Neural cell (in vitro differentiated cells): ENCODE measurements around the gene SAP30BP. TPM values are rescaled to one million over a fixed set of nuclear protein-coding genes. Genes with fewer than 3 reads are reported as not detected.

ENCODE experiments used
- H2AFZ ChIP-seq: fragments of 200-600, 300-800 bp; sonication (generic), shearing (Covaris generic); 2 replicates; pipeline ENCODE4 v1.6.0; 2014; ENCODE audit warnings: low read depth, mild to moderate bottlenecking, antibody characterized with exemption, low read length, moderate library complexity
- H3F3A ChIP-seq: fragments of 200-600 bp; shearing (Covaris generic); 2 replicates; pipeline ENCODE4 v1.6.1; 2016; ENCODE audit warnings: mild to moderate bottlenecking, moderate library complexity, mixed read lengths, antibody characterized with exemption, low read length; ENCODE audit not compliant: insufficient read depth, poor library complexity, severe bottlenecking
- H3K27ac ChIP-seq: fragments of 200-600, 300-800 bp; sonication (generic), shearing (Covaris generic); 2 replicates; pipeline ENCODE4 v1.5.1; 2014; ENCODE audit warnings: mild to moderate bottlenecking, low read length, moderate library complexity
- H3K27me3 ChIP-seq: fragments of 300-800, 200-600 bp; sonication (generic), shearing (Covaris generic); 2 replicates; pipeline ENCODE4 v1.6.0; 2014; ENCODE audit warnings: mild to moderate bottlenecking, low read depth, low read length, moderate library complexity; ENCODE audit not compliant: insufficient read depth
- H3K36me3 ChIP-seq: fragments of 300-800, 200-600 bp; sonication (generic), shearing (Covaris generic); 2 replicates; pipeline ENCODE4 v1.5.1; 2014; ENCODE audit warnings: mild to moderate bottlenecking, antibody characterized with exemption, low read length, moderate library complexity; ENCODE audit not compliant: insufficient read depth
- H3K4me2 ChIP-seq: fragments of 300-800, 200-600 bp; sonication (generic), shearing (Covaris generic); 2 replicates; pipeline ENCODE4 v1.6.0; 2014; ENCODE audit warnings: mild to moderate bottlenecking, low read length
- H3K4me3 ChIP-seq: fragments of 300-800, 200-600 bp; sonication (generic), shearing (Covaris generic); 2 replicates; pipeline ENCODE4 v1.5.1; 2014; ENCODE audit warnings: mild to moderate bottlenecking, low read length, moderate library complexity
- H3K79me2 ChIP-seq: fragments of 200-600 bp; shearing (Covaris generic); replicated peaks from 2 replicates; pipeline ENCODE4 v1.6.0; 2014; ENCODE audit warnings: mild to moderate bottlenecking, low read length, moderate library complexity; ENCODE audit not compliant: insufficient read depth
- H3K9ac ChIP-seq: fragments of 300-800, 200-600 bp; sonication (generic), shearing (Covaris generic); 2 replicates; pipeline ENCODE4 v1.6.1; 2016; ENCODE audit warnings: mild to moderate bottlenecking, low read length, mixed read lengths
- H3K9me2 ChIP-seq: fragments of 200-600 bp; shearing (Covaris generic); 2 replicates; pipeline ENCODE4 v1.6.1; 2016; ENCODE audit warnings: mild to moderate bottlenecking, low read length, mixed read lengths; ENCODE audit not compliant: insufficient read depth
- H3K9me3 ChIP-seq: fragments of 200-600, 300-800 bp; sonication (generic), shearing (Covaris generic); 2 replicates; pipeline ENCODE4 v1.6.1; 2016; ENCODE audit warnings: mild to moderate bottlenecking, mixed run types, low read length, moderate library complexity, mixed read lengths
- H4K20me1 ChIP-seq: fragments of 200-600 bp; shearing (Covaris generic); 2 replicates; pipeline ENCODE4 v1.6.1; 2016; ENCODE audit warnings: mild to moderate bottlenecking, mixed run types; ENCODE audit not compliant: insufficient read depth
- EP300 ChIP-seq: fragments of 450-650 bp; conservative IDR thresholded peaks from 2 replicates; pipeline ENCODE4 v1.6.1; 2014; ENCODE audit warnings: antibody characterized with exemption, mild to moderate bottlenecking, moderate library complexity; ENCODE audit not compliant: poor library complexity, severe bottlenecking
- EZH2 ChIP-seq: fragments of 200-600, 300-800 bp; shearing (Covaris generic), sonication (generic); IDR thresholded peaks from 2 replicates; pipeline ENCODE4 v1.6.1; 2014; ENCODE audit warnings: antibody characterized with exemption, low read length, borderline replicate concordance, mild to moderate bottlenecking; ENCODE audit not compliant: insufficient read depth, poor library complexity, severe bottlenecking
- MXI1 ChIP-seq: fragments of 450-650 bp; conservative IDR thresholded peaks from 2 replicates; pipeline ENCODE4 v1.6.1; 2014; ENCODE audit warnings: antibody characterized with exemption, mild to moderate bottlenecking; ENCODE audit not compliant: poor library complexity, severe bottlenecking
- POLR2AphosphoS5 ChIP-seq: IDR thresholded peaks from 2 replicates; pipeline ENCODE4 v1.6.1; 2012
- RAD21 ChIP-seq: fragments of 450-650 bp; conservative IDR thresholded peaks from 2 replicates; pipeline ENCODE4 v1.6.1; 2014; ENCODE audit warnings: antibody characterized with exemption, mild to moderate bottlenecking, moderate library complexity
- SMC3 ChIP-seq: fragments of 450-650 bp; conservative IDR thresholded peaks from 2 replicates; pipeline ENCODE4 v1.6.1; 2014; ENCODE audit warnings: antibody characterized with exemption, mild to moderate bottlenecking, moderate library complexity; ENCODE audit not compliant: poor library complexity
- TAF1 ChIP-seq: IDR thresholded peaks from 2 replicates; pipeline ENCODE4 v1.6.1; 2012; ENCODE audit warnings: low read depth
- polyA plus RNA-seq: library from polyadenylated mRNA; depleted of rRNA; stranded (reverse); fragments of >200 nt; gene quantifications from 2 replicates; pipeline ENCODE4 v1.2.3, GENCODE V29; 2014
- TF ChIP-seq, protein P1 (sequence below): fragments of 450-650 bp; IDR thresholded peaks from 2 replicates; pipeline ENCODE4 v1.5.1; 2014; ENCODE audit warnings: antibody characterized with exemption, mild to moderate bottlenecking, moderate library complexity; ENCODE audit not compliant: poor library complexity, severe bottlenecking
- TF ChIP-seq, protein P2 (sequence below): IDR thresholded peaks from 2 replicates; pipeline ENCODE4 v1.6.1; 2012; ENCODE audit warnings: borderline replicate concordance

Gene SAP30BP
- polyA plus RNA-seq, 1 donor from 2014 or later: 156 TPM

DNA sequence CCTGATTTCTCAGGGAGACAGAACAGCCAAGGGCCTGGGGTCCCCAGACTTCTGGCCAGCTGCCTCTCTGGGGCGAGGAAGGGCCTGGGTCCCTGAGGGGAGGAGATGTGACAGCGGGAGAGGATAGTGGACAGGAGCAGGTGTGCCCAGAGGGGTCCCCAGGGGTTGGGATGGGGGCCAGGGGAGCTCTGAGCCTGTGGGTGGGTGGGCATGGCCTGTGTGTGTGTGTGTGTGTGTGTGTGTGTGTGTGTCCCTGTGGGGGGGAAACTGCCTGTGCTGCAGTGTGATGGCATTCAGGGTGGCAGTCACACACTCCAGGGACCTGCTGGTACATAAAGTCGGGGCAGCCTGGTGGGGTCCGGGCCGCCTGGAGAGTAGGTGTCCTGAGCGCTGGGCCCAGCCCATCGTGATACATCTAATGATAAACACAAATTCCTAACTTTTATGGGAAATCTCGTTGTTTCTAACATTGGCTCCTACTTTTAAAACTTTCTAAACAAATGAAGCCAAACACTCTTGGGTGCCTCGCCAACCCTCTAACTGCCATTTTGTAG is 55.5 kb downstream of the SAP30BP start:
- no peak overlapping the region for H3K4me3 ChIP-seq
- no peak overlapping the region for H3K27ac ChIP-seq

DNA sequence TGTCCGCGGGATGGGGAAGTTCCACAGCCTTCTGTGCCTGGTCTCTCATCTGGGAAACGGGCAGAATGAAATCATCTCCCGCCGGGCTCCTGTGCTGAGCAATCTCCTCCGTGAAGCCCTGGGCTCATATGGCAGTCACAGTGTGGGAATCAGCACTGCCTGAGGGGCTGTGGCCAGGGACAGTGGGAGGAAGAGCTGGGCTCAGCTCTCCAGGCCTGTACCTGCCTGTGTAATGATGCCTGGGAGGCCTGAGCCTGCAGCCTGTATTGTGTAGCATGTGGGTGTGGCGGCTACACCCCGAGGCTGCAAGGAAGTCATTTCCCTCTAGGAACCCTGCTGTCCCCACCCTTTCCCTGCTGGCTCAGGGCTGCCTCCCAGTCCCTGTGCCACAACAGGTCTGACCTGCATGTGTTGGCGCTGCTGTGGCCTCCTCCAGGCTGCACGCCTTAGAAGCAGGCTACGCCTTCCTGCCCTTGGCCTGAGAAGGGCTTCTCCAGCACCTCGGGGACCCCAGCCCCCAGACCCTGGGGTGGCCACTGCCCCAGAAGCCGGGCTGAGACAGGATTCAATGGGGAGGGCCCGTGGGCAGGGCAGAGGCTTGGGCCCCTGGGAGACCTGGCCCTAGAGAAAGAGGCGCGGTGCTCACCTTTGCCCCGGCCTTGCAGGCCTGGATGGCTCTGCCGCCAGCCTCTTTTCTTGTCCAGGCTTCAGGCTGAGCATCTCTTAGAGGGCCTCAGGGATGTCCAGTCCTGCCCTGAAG is 56.2 kb downstream of the SAP30BP start:
- no peak overlapping the region for H3K4me3 ChIP-seq
- no peaks in the 10 kb centered on the region for H3K36me3 ChIP-seq
- H3K27me3 ChIP-seq: peaks cover 38% of the 10 kb centered on the region
- no peak overlapping the region for H3K9ac ChIP-seq
- H3K9me3 ChIP-seq: no peaks in the 10 kb centered on the region
- H3K9me2 ChIP-seq: no peaks in the 10 kb centered on the region
- TF ChIP-seq, protein P1, sequence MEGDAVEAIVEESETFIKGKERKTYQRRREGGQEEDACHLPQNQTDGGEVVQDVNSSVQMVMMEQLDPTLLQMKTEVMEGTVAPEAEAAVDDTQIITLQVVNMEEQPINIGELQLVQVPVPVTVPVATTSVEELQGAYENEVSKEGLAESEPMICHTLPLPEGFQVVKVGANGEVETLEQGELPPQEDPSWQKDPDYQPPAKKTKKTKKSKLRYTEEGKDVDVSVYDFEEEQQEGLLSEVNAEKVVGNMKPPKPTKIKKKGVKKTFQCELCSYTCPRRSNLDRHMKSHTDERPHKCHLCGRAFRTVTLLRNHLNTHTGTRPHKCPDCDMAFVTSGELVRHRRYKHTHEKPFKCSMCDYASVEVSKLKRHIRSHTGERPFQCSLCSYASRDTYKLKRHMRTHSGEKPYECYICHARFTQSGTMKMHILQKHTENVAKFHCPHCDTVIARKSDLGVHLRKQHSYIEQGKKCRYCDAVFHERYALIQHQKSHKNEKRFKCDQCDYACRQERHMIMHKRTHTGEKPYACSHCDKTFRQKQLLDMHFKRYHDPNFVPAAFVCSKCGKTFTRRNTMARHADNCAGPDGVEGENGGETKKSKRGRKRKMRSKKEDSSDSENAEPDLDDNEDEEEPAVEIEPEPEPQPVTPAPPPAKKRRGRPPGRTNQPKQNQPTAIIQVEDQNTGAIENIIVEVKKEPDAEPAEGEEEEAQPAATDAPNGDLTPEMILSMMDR: no peak
- TF ChIP-seq TAF1 (no peak), POLR2AphosphoS5 (no peak), EP300 (no peak), SMC3 (no peak), EZH2 (no peak)
- TF ChIP-seq, protein P2, sequence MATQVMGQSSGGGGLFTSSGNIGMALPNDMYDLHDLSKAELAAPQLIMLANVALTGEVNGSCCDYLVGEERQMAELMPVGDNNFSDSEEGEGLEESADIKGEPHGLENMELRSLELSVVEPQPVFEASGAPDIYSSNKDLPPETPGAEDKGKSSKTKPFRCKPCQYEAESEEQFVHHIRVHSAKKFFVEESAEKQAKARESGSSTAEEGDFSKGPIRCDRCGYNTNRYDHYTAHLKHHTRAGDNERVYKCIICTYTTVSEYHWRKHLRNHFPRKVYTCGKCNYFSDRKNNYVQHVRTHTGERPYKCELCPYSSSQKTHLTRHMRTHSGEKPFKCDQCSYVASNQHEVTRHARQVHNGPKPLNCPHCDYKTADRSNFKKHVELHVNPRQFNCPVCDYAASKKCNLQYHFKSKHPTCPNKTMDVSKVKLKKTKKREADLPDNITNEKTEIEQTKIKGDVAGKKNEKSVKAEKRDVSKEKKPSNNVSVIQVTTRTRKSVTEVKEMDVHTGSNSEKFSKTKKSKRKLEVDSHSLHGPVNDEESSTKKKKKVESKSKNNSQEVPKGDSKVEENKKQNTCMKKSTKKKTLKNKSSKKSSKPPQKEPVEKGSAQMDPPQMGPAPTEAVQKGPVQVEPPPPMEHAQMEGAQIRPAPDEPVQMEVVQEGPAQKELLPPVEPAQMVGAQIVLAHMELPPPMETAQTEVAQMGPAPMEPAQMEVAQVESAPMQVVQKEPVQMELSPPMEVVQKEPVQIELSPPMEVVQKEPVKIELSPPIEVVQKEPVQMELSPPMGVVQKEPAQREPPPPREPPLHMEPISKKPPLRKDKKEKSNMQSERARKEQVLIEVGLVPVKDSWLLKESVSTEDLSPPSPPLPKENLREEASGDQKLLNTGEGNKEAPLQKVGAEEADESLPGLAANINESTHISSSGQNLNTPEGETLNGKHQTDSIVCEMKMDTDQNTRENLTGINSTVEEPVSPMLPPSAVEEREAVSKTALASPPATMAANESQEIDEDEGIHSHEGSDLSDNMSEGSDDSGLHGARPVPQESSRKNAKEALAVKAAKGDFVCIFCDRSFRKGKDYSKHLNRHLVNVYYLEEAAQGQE: no peak
- no peak overlapping the region for H3K27ac ChIP-seq
- H3K79me2 ChIP-seq: no peaks in the 10 kb centered on the region
- no peak overlapping the region for H2AFZ ChIP-seq
- H3K4me2 ChIP-seq: no peak overlapping the region
- no peaks in the 10 kb centered on the region for H3F3A ChIP-seq
- H4K20me1 ChIP-seq: no peaks in the 10 kb centered on the region

More for the DNA sequence above, 55.5 kb downstream of the SAP30BP start:
- no peak overlapping the region for H3K4me2 ChIP-seq
- H3K9me3 ChIP-seq: no peaks in the 10 kb centered on the region
- no peak overlapping the region for H2AFZ ChIP-seq
- H4K20me1 ChIP-seq: no peaks in the 10 kb centered on the region
- H3F3A ChIP-seq: no peaks in the 10 kb centered on the region
- no peaks in the 10 kb centered on the region for H3K9me2 ChIP-seq
- peaks cover 40% of the 10 kb centered on the region for H3K27me3 ChIP-seq
- no peaks in the 10 kb centered on the region for H3K79me2 ChIP-seq
- no peaks in the 10 kb centered on the region for H3K36me3 ChIP-seq
- no peak overlapping the region for H3K9ac ChIP-seq
- TF ChIP-seq EP300 (no peak), POLR2AphosphoS5 (no peak), SMC3 (no peak), MXI1 (no peak), EZH2 (no peak), TAF1 (no peak), RAD21 (no peak)
- TF ChIP-seq, protein P1: no peak
- TF ChIP-seq, protein P2: no peak
